HepG2 (cell line): ENCODE measurements around the gene ENPP4.

Experiments
- POLR2A ChIP-seq, 2 experiments: IDR thresholded peaks; 2 replicates each; pipeline ENCODE4 v1.6.1; 2011; ENCODE audit warnings: low read depth in 2 of 2, low read length in 2 of 2, mild to moderate bottlenecking in 1 of 2, moderate library complexity in 1 of 2; ENCODE audit not compliant: insufficient read depth in 1 of 2
- RELA ChIP-seq: sonication (generic); formaldehyde crosslinking; IDR thresholded peaks from 2 replicates; pipeline ENCODE4 v1.4.0; 2020; ENCODE audit warnings: missing genetic modification reagents
- USF2 ChIP-seq, 2 experiments: sonication (generic) in 1 of 2; formaldehyde crosslinking in 1 of 2; IDR thresholded peaks; 2 replicates each; pipeline versions ENCODE4 v1.5.1 to v1.6.1; 2011 to 2020; ENCODE audit warnings: borderline replicate concordance in 1 of 2, low read depth in 1 of 2, low read length in 1 of 2, mild to moderate bottlenecking in 1 of 2, missing genetic modification reagents in 1 of 2, moderate library complexity in 1 of 2
- ZFY ChIP-seq: sonication (generic); formaldehyde crosslinking; IDR thresholded peaks from 2 replicates; pipeline ENCODE4 v1.4.0; 2020; ENCODE audit warnings: missing genetic modification reagents
- ZNF430 ChIP-seq: sonication (generic); formaldehyde crosslinking; IDR thresholded peaks from 2 replicates; pipeline ENCODE4 v1.9.0; 2021; ENCODE audit warnings: mild to moderate bottlenecking, missing genetic modification reagents
- TF ChIP-seq, protein P1 (sequence below), 2 experiments: IDR thresholded peaks; 2 replicates each; pipeline ENCODE4 v1.6.1; 2011 to 2012; ENCODE audit warnings: low read length in 2 of 2, borderline replicate concordance in 1 of 2, low read depth in 1 of 2, mild to moderate bottlenecking in 1 of 2, moderate library complexity in 1 of 2
- TF ChIP-seq, protein P2 (sequence below): sonication (generic); formaldehyde crosslinking; IDR thresholded peaks from 2 replicates; pipeline ENCODE4 v1.9.0; 2022; ENCODE audit warnings: low read depth, missing genetic modification reagents

DNA sequence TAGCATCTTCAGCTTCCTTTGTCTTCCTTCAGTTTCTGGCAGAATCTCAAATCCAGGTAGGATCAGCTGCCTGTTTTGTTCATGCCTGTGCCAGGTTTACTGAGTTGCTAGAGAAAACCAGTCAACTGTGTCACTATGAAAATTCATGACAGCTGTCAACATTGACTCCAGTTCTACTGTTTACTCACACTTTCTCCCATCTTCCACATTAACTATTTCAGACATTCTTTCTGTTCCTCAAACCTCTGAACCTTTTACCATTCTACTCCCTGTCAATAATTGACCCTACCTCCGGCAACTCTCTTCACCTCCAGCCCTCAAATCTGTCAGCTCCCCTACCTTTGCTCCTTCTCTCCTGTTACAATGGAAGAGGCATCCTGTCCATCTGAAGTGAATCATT, 8.5 kb downstream of the ENPP4 start:
- TF ChIP-seq RELA (CRISPR knock-in tag) (no peak), ZNF430 (no peak), USF2 (IDR thresholded peaks at IDR 0.05; ENCODE audit: low read depth, low read length) (no peak), USF2 (CRISPR knock-in tag; IDR thresholded peaks at IDR 0.05; ENCODE audit: borderline replicate concordance) (no peak), POLR2A (IDR thresholded peaks at IDR 0.05; ENCODE audit: insufficient read depth in 1 of 2, low read depth in 2 of 2, low read length in 2 of 2) (no peak), ZFY (CRISPR knock-in tag) (no peak)
- TF ChIP-seq, protein P1, sequence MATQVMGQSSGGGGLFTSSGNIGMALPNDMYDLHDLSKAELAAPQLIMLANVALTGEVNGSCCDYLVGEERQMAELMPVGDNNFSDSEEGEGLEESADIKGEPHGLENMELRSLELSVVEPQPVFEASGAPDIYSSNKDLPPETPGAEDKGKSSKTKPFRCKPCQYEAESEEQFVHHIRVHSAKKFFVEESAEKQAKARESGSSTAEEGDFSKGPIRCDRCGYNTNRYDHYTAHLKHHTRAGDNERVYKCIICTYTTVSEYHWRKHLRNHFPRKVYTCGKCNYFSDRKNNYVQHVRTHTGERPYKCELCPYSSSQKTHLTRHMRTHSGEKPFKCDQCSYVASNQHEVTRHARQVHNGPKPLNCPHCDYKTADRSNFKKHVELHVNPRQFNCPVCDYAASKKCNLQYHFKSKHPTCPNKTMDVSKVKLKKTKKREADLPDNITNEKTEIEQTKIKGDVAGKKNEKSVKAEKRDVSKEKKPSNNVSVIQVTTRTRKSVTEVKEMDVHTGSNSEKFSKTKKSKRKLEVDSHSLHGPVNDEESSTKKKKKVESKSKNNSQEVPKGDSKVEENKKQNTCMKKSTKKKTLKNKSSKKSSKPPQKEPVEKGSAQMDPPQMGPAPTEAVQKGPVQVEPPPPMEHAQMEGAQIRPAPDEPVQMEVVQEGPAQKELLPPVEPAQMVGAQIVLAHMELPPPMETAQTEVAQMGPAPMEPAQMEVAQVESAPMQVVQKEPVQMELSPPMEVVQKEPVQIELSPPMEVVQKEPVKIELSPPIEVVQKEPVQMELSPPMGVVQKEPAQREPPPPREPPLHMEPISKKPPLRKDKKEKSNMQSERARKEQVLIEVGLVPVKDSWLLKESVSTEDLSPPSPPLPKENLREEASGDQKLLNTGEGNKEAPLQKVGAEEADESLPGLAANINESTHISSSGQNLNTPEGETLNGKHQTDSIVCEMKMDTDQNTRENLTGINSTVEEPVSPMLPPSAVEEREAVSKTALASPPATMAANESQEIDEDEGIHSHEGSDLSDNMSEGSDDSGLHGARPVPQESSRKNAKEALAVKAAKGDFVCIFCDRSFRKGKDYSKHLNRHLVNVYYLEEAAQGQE (IDR thresholded peaks at IDR 0.05; ENCODE audit: borderline replicate concordance in 1 of 2, low read depth in 1 of 2, low read length in 2 of 2) = no peak
- TF ChIP-seq, protein P2, sequence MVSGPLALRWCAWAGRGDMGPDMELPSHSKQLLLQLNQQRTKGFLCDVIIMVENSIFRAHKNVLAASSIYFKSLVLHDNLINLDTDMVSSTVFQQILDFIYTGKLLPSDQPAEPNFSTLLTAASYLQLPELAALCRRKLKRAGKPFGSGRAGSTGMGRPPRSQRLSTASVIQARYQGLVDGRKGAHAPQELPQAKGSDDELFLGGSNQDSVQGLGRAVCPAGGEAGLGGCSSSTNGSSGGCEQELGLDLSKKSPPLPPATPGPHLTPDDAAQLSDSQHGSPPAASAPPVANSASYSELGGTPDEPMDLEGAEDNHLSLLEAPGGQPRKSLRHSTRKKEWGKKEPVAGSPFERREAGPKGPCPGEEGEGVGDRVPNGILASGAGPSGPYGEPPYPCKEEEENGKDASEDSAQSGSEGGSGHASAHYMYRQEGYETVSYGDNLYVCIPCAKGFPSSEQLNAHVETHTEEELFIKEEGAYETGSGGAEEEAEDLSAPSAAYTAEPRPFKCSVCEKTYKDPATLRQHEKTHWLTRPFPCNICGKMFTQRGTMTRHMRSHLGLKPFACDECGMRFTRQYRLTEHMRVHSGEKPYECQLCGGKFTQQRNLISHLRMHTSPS (CRISPR knock-in tag) = no peak
